IMR-90 (cell line): ENCODE data around the gene OPN4. TPM values are rescaled to one million over a fixed set of nuclear protein-coding genes. Genes with fewer than 3 reads are reported as not detected.

Source experiments
- ATAC-seq: fragments of 200-7000 bp; cut with Tn5 transposase; 2 replicates; pipeline ENCODE4 v1.9.1; 2020; ENCODE audit warnings: low read depth, mild to moderate bottlenecking, moderate library complexity
- BruUV-seq: library from RNA; stranded (reverse); fragments of 400-500 nt; replicated peaks from 2 replicates; lab custom pipeline; 2021; lab: Mats Ljungman, UMichigan
- CTCF ChIA-PET: fragments of 300-600 bp; formaldehyde crosslinking; extraction: SDS; loops from one replicate; lab custom pipeline; 2021; ENCODE audit warnings: antibody characterized with exemption; lab: Yijun Ruan, JAX
- POLR2A ChIA-PET: fragments of 300-600 bp; sonication (Branson Sonifier 250); formaldehyde crosslinking; loops from one replicate; lab custom pipeline; 2022; ENCODE audit warnings: antibody characterized with exemption; ENCODE audit not compliant: unreplicated experiment; lab: Charles Lee
- DNase-seq: peaks from one replicate; pipeline ENCODE4 v3.0.0; 2013
- H2AFZ ChIP-seq: replicated peaks from 2 replicates; pipeline ENCODE3; 2013; ENCODE audit warnings: low read length, mild to moderate bottlenecking; ENCODE audit not compliant: poor library complexity
- H2AK5ac ChIP-seq: 2 replicates; pipeline ENCODE4 v1.6.1; 2013; ENCODE audit warnings: low read depth, low read length, inconsistent platforms
- H2AK9ac ChIP-seq: replicated peaks from 2 replicates; pipeline ENCODE3; 2013; ENCODE audit warnings: mild to moderate bottlenecking, low read depth, low read length, moderate library complexity; ENCODE audit not compliant: poor library complexity
- H2BK120ac ChIP-seq: 2 replicates; pipeline ENCODE4 v1.6.1; 2013; ENCODE audit warnings: low read depth, low read length, inconsistent platforms
- H2BK15ac ChIP-seq: 3 replicates; pipeline ENCODE4 v1.6.1; 2013; ENCODE audit warnings: low read depth, low read length, inconsistent platforms
- H2BK20ac ChIP-seq: 2 replicates; pipeline ENCODE4 v1.6.1; 2013; ENCODE audit warnings: low read depth, mild to moderate bottlenecking, inconsistent platforms, low read length, moderate library complexity
- H2BK5ac ChIP-seq: 2 replicates; pipeline ENCODE4 v1.6.1; 2013; ENCODE audit warnings: mild to moderate bottlenecking, low read depth, low read length, inconsistent platforms; ENCODE audit not compliant: poor library complexity, severe bottlenecking
- H3K14ac ChIP-seq: replicated peaks from 2 replicates; pipeline ENCODE4 v1.6.1; 2013; ENCODE audit warnings: low read depth, low read length, inconsistent platforms
- H3K18ac ChIP-seq: 2 replicates; pipeline ENCODE4 v1.6.1; 2013; ENCODE audit warnings: low read depth, low read length, control low read depth
- H3K23ac ChIP-seq: 2 replicates; pipeline ENCODE4 v1.6.1; 2013; ENCODE audit warnings: low read depth, low read length, inconsistent platforms
- H3K27ac ChIP-seq: 2 replicates; pipeline ENCODE4 v1.5.1; 2013; ENCODE audit warnings: mild to moderate bottlenecking, control low read depth, low read length; ENCODE audit not compliant: insufficient read depth
- H3K27me3 ChIP-seq: 2 replicates; pipeline ENCODE4 v1.6.1; 2013; ENCODE audit warnings: low read length; ENCODE audit not compliant: control insufficient read depth, insufficient read depth
- H3K36me3 ChIP-seq: 2 replicates; pipeline ENCODE4 v1.6.1; 2013; ENCODE audit warnings: low read length, mixed read lengths; ENCODE audit not compliant: control insufficient read depth, insufficient read depth
- H3K4ac ChIP-seq: 2 replicates; pipeline ENCODE4 v1.6.1; 2013; ENCODE audit warnings: low read depth, low read length, inconsistent platforms
- H3K4me1 ChIP-seq: 2 replicates; pipeline ENCODE4 v1.6.1; 2013; ENCODE audit warnings: low read length, mixed read lengths; ENCODE audit not compliant: control insufficient read depth, insufficient read depth
- H3K4me2 ChIP-seq: 2 replicates; pipeline ENCODE4 v1.6.1; 2013; ENCODE audit warnings: low read depth, mild to moderate bottlenecking, control low read depth, low read length, moderate library complexity
- H3K4me3 ChIP-seq: 2 replicates; pipeline ENCODE4 v1.5.1; 2013; ENCODE audit warnings: low read depth, mild to moderate bottlenecking, control low read depth, low read length, moderate library complexity; ENCODE audit not compliant: insufficient read depth
- H3K56ac ChIP-seq: 2 replicates; pipeline ENCODE4 v1.6.1; 2013; ENCODE audit warnings: low read length, inconsistent platforms; ENCODE audit not compliant: insufficient read depth; ENCODE audit errors: extremely low read depth
- H3K79me1 ChIP-seq, 2 experiments: 2 replicates each; pipeline ENCODE4 v1.6.1; 2013; ENCODE audit warnings: low read length in 2 of 2, inconsistent platforms in 1 of 2, low read depth in 1 of 2
- H3K9ac ChIP-seq: 2 replicates; pipeline ENCODE4 v1.6.1; 2013; ENCODE audit warnings: low read depth, low read length, control low read depth
- H3K9me1 ChIP-seq: 2 replicates; pipeline ENCODE4 v1.6.1; 2013; ENCODE audit warnings: low read length, inconsistent platforms; ENCODE audit not compliant: insufficient read depth
- H3K9me3 ChIP-seq: 2 replicates; pipeline ENCODE4 v1.6.1; 2013; ENCODE audit warnings: low read length; ENCODE audit not compliant: control insufficient read depth, insufficient read depth
- H4K20me1 ChIP-seq: 2 replicates; pipeline ENCODE4 v1.6.1; 2013; ENCODE audit warnings: low read length, inconsistent platforms; ENCODE audit not compliant: insufficient read depth
- H4K5ac ChIP-seq: 2 replicates; pipeline ENCODE4 v1.6.1; 2013; ENCODE audit warnings: mild to moderate bottlenecking, low read depth, low read length, control low read depth
- H4K8ac ChIP-seq, 2 experiments: 2 replicates each; pipeline ENCODE4 v1.6.1; 2013; ENCODE audit warnings: low read depth in 2 of 2, low read length in 2 of 2, control low read depth in 1 of 2, inconsistent platforms in 1 of 2
- H4K91ac ChIP-seq: 2 replicates; pipeline ENCODE4 v1.6.1; 2013; ENCODE audit warnings: low read depth, low read length, inconsistent platforms; ENCODE audit not compliant: insufficient read depth
- CEBPB ChIP-seq: IDR thresholded peaks from 2 replicates; pipeline ENCODE4 v1.6.1; 2012; ENCODE audit warnings: low read depth, low read length, improper control_type of control experiment
- FOS ChIP-seq: fragments of 150-350 bp; IDR thresholded peaks from 2 replicates; pipeline ENCODE4 v1.6.1; 2016; ENCODE audit warnings: low read depth, low read length
- MAFK ChIP-seq: IDR thresholded peaks from 2 replicates; pipeline ENCODE4 v1.6.1; 2012; ENCODE audit warnings: low read depth, low read length, improper control_type of control experiment
- MAZ ChIP-seq: IDR thresholded peaks from 2 replicates; pipeline ENCODE4 v1.6.1; 2012; ENCODE audit warnings: low read depth, mild to moderate bottlenecking, low read length, improper control_type of control experiment, moderate library complexity, borderline replicate concordance
- MXI1 ChIP-seq: IDR thresholded peaks from 2 replicates; pipeline ENCODE4 v1.6.1; 2012; ENCODE audit warnings: low read depth, mild to moderate bottlenecking, low read length, moderate library complexity, borderline replicate concordance
- NFE2L2 ChIP-seq: fragments of 150-350 bp; IDR thresholded peaks from 2 replicates; pipeline ENCODE4 v1.6.1; 2016; ENCODE audit warnings: low read depth, mild to moderate bottlenecking, low read length
- POLR2A ChIP-seq: IDR thresholded peaks from 2 replicates; pipeline ENCODE4 v1.6.1; 2012; ENCODE audit warnings: mild to moderate bottlenecking, low read depth, low read length
- RAD21 ChIP-seq: IDR thresholded peaks from 2 replicates; pipeline ENCODE4 v1.6.1; 2012; ENCODE audit warnings: low read length, improper control_type of control experiment
- RCOR1 ChIP-seq: IDR thresholded peaks from 2 replicates; pipeline ENCODE4 v1.6.1; 2012; ENCODE audit warnings: mild to moderate bottlenecking, low read length, improper control_type of control experiment; ENCODE audit not compliant: insufficient replicate concordance
- WGBS, 2 experiments: methylation state at CpG; one replicate each; pipeline versions ENCODE4 v1.1.5 to v1.1.7; 2013; ENCODE audit warnings: missing lambda C conversion rate in 2 of 2; ENCODE audit not compliant: insufficient read length in 1 of 2; ENCODE audit errors: extremely low coverage in 2 of 2; 5-methylcytosine and 5-hydroxymethylcytosine counted together
- dilution Hi-C: fragments of 300-500 bp; cut with HindIII; formaldehyde crosslinking; loops from one replicate; pipeline ENCODE4 v1.14.3; 2018; ENCODE audit warnings: low sequenced_read_pairs; ENCODE audit not compliant: unreplicated experiment
- in situ Hi-C: fragments of 300-500 bp; cut with MboI; formaldehyde crosslinking; loops from 3 replicates; pipeline ENCODE4 v1.14.3; 2019; ENCODE audit warnings: low sequenced_read_pairs, inconsistent platforms, mixed read lengths
- intact Hi-C: fragments of 100-400 bp; cut with micrococcal nuclease; formaldehyde crosslinking; loops from 2 replicates; pipeline ENCODE4 v1.10.0; 2022
- polyA plus RNA-seq, 3 experiments: library from polyadenylated mRNA; depleted of rRNA; stranded (reverse); fragments of >200 nt; gene quantifications; 2 replicates each; pipeline ENCODE4 v1.2.3, GENCODE V29; 2012; ENCODE audit warnings: low replicate concordance in 1 of 3
- total RNA-seq: library from RNA; depleted of rRNA; stranded (reverse); fragments of >200 nt; gene quantifications from 2 replicates; pipeline ENCODE4 v1.2.3, GENCODE V29; 2012
- TF ChIP-seq, protein P1 (sequence below): conservative IDR thresholded peaks from 2 replicates; pipeline ENCODE4 v1.5.1; 2012; ENCODE audit warnings: mild to moderate bottlenecking, low read depth, low read length, improper control_type of control experiment
- TF ChIP-seq, protein P2 (sequence below): fragments of 150-350 bp; IDR thresholded peaks from 2 replicates; pipeline ENCODE4 v1.6.1; 2016; ENCODE audit warnings: low read depth, mild to moderate bottlenecking, low read length, moderate library complexity, borderline replicate concordance
- TF ChIP-seq, protein P3 (sequence below): fragments of 150-350 bp; IDR thresholded peaks from 2 replicates; pipeline ENCODE4 v1.6.1; 2017; ENCODE audit warnings: mild to moderate bottlenecking, antibody characterized with exemption, low read length, low read depth

OPN4 gene
- total and polyA plus RNA-seq, 2 of the 4 experiments (the other 2 are of a cell fraction), result 0.03 TPM; not detected in 1

DNA sequence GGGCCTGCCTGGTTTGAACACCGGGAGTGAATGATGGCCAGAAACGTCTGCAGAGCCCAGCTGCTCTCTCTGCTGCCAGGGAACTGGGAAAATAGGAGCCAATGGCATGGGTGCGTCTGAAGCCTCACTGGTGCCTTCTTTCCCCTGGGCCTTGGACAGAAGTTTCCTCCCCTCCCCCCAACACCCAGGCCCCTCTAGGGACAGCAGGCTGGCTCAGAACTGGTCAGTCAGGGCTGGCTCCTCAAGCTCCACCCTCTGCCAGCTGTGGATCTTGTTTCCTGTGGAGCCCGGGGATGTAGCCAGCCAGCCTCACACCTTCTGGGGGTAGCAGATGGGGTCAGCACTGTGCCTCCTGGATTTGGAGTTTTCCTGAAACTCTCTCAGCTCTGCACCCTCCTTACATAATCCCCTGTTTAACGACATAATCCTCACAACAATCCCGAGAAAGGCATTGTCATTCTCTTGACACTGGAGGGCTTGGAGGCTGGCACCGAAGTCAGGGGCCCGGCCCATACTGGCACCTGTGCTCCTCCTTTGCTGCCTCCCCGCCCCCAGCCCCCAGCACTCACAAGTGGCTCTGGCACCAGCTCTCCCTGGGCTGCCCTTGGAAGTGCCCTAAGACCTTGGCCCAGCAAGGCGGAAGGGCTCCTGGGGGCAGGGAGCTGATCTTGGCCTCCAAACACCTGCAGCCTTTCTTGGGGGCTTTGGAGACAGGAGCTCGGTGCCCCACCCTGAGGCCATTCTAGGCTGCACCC is 19.7 kb downstream of the OPN4 start:
- H4K20me1 ChIP-seq, result no peaks in the 10 kb centered on the region
- no peak overlapping the region for H3K9ac ChIP-seq
- ATAC-seq, result peak; percentile 43
- DNase-seq, result no peak
- peak overlapping the region; percentile 37 for H2AFZ ChIP-seq
- dilution Hi-C loops, result no loop called here
- no peak overlapping the region for H3K4ac ChIP-seq
- H3K56ac ChIP-seq, result no peak overlapping the region
- BruUV-seq, result no TSS peak
- H3K23ac ChIP-seq, result no peak overlapping the region
- no peak overlapping the region; the same call in 1 of the 2 replicates for H4K91ac ChIP-seq
- 60% methylated on average over 3 of the region's 11 CpGs; no CpG with 5 or more reads in 1 of the 2 experiments for WGBS, 2 experiments
- H2BK120ac ChIP-seq, result no peak overlapping the region
- H2AK9ac ChIP-seq, result no peak overlapping the region
- H3K9me3 ChIP-seq, result no peaks in the 10 kb centered on the region
- in situ Hi-C loops, result no loop called here
- no peak overlapping the region for H4K5ac ChIP-seq
- 0 out of 2 replicates have a peak overlapping the region, but pooled peaks have one; percentile 38 for H2AK5ac ChIP-seq
- ChIA-PET CTCF (no interaction called here), POLR2A (no interaction called here)
- H3K14ac ChIP-seq, result no peak overlapping the region
- intact Hi-C loops, result no loop called here
- no peak overlapping the region for H4K8ac ChIP-seq
- no peaks in the 10 kb centered on the region for H3K27me3 ChIP-seq
- H3K4me1 ChIP-seq, result peaks cover 28% of the 10 kb centered on the region
- H3K79me1 ChIP-seq, result peaks cover 0 to 9% of the 10 kb centered on the region in 2 experiments; a peak in 2 of 4 replicates
- H3K4me2 ChIP-seq, result no peak overlapping the region
- no peak overlapping the region for H2BK20ac ChIP-seq
- H2BK15ac ChIP-seq, result no peak overlapping the region; the same call in 2 of the 3 replicates
- H3K36me3 ChIP-seq, result no peaks in the 10 kb centered on the region
- no peak overlapping the region for H3K4me3 ChIP-seq
- H2BK5ac ChIP-seq, result no peak overlapping the region
- no peak overlapping the region for H3K27ac ChIP-seq
- H3K18ac ChIP-seq, result no peak overlapping the region
- peaks cover 7% of the 10 kb centered on the region for H3K9me1 ChIP-seq
- no peak for TF ChIP-seq FOS
- TF ChIP-seq MAFK, result no peak
- TF ChIP-seq MAZ, result no peak
- no peak for TF ChIP-seq MXI1
- TF ChIP-seq CEBPB, result no peak
- no peak for TF ChIP-seq NFE2L2
- TF ChIP-seq POLR2A, result no peak
- no peak for TF ChIP-seq RCOR1
- TF ChIP-seq, protein P1, sequence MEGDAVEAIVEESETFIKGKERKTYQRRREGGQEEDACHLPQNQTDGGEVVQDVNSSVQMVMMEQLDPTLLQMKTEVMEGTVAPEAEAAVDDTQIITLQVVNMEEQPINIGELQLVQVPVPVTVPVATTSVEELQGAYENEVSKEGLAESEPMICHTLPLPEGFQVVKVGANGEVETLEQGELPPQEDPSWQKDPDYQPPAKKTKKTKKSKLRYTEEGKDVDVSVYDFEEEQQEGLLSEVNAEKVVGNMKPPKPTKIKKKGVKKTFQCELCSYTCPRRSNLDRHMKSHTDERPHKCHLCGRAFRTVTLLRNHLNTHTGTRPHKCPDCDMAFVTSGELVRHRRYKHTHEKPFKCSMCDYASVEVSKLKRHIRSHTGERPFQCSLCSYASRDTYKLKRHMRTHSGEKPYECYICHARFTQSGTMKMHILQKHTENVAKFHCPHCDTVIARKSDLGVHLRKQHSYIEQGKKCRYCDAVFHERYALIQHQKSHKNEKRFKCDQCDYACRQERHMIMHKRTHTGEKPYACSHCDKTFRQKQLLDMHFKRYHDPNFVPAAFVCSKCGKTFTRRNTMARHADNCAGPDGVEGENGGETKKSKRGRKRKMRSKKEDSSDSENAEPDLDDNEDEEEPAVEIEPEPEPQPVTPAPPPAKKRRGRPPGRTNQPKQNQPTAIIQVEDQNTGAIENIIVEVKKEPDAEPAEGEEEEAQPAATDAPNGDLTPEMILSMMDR, result no peak
- TF ChIP-seq, protein P2, sequence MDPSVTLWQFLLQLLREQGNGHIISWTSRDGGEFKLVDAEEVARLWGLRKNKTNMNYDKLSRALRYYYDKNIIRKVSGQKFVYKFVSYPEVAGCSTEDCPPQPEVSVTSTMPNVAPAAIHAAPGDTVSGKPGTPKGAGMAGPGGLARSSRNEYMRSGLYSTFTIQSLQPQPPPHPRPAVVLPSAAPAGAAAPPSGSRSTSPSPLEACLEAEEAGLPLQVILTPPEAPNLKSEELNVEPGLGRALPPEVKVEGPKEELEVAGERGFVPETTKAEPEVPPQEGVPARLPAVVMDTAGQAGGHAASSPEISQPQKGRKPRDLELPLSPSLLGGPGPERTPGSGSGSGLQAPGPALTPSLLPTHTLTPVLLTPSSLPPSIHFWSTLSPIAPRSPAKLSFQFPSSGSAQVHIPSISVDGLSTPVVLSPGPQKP, result no peak
- TF ChIP-seq, protein P3, sequence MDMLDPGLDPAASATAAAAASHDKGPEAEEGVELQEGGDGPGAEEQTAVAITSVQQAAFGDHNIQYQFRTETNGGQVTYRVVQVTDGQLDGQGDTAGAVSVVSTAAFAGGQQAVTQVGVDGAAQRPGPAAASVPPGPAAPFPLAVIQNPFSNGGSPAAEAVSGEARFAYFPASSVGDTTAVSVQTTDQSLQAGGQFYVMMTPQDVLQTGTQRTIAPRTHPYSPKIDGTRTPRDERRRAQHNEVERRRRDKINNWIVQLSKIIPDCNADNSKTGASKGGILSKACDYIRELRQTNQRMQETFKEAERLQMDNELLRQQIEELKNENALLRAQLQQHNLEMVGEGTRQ, result no peak
- TF ChIP-seq RAD21, result no peak
